ENCODE data around the gene CCDC187.

The CCDC187 gene

DNA sequence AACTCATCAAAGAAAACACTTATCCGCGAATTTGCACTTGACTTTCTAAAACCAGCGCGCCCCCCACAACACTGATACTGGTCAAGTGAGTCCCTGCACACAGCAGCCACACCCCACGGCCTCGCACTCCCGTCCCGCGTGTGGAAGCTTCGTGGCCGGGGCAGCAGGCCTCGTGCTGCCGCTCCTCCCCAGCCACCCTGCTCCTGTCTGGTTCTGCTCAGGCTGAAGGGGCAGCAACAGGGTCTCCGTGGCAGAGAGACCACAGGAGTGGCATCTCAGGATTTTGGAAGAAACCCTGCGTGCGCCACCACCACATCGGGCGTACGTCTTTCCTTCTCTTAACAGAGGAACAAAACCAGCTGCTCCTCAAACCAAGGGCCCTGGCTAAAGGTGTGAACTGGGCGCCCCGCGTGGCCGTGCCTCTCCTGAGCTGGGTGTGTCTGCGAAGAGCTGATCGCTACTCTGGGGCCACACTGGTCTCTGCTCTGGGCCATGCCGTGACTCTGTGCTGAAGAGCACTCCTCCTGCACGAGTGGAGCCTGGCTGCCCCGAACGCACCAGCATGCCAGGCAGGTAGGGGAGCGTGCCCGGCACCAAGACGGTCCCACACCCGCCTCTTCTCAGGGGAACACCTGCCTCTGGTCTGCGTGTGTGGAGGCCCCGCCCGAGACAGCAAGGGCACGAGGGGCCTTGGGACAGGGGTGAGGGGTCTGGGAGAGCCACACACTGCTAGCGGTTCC, 81.6 kb downstream of the CCDC187 start:
- no peak for DNase-seq

GRCh38 chr9:136220017-136220729, 83.7 kb downstream of the CCDC187 start:
- DNase-seq: peak; percentile 31 to 45

DNA sequence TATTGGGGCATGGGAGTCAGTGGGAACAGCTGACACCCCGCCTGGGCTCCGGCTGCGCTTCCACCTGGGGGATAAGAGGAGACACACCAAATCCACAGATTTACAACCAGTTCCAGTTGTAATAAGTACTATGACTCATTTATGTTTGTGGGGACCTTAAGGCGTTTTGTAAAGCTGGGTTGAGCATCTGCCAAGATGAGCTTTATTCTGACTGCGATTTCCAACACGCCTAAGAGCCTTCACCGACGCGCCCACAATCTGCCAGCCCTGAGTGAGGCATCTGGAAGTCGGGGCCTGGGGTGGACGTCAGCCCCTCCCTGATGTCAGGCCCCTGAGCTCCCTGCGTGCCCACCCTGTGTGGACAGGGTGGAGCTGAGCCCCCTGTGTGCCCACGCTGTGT, 84.6 kb downstream of the CCDC187 start:
- no peak for DNase-seq

- no peak for DNase-seq
Observed at GRCh38 chr9:136218673-136219072, 85.2 kb downstream of the CCDC187 start.

- no peak for DNase-seq
Observed at GRCh38 chr9:136218271-136218670, 85.6 kb downstream of the CCDC187 start.

- DNase-seq: no peak
Observed at GRCh38 chr9:136216541-136217244, 87.2 kb downstream of the CCDC187 start.

DNA sequence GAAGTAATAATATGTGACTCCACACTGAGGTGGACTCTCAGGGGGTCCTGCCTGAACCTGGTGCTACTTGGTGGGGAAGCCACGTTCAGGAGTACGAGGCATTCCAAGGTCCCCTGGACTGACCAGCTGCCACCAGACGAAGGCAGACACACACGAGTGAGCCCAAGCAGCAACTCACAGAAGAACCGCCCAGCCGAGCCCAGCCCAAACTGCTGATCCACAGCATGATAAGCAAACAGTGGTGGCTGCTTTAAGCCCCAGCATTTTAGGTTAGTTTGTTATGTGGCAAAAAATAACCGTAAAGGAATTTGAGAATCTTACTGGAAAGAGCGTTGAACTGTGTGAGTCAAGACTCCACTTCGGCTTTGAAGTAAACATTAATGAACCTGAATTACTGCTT, 90.2 kb downstream of the CCDC187 start:
- DNase-seq: no peak

- no peak for DNase-seq
Observed at GRCh38 chr9:136212345-136212950, 91.4 kb downstream of the CCDC187 start.

DNA sequence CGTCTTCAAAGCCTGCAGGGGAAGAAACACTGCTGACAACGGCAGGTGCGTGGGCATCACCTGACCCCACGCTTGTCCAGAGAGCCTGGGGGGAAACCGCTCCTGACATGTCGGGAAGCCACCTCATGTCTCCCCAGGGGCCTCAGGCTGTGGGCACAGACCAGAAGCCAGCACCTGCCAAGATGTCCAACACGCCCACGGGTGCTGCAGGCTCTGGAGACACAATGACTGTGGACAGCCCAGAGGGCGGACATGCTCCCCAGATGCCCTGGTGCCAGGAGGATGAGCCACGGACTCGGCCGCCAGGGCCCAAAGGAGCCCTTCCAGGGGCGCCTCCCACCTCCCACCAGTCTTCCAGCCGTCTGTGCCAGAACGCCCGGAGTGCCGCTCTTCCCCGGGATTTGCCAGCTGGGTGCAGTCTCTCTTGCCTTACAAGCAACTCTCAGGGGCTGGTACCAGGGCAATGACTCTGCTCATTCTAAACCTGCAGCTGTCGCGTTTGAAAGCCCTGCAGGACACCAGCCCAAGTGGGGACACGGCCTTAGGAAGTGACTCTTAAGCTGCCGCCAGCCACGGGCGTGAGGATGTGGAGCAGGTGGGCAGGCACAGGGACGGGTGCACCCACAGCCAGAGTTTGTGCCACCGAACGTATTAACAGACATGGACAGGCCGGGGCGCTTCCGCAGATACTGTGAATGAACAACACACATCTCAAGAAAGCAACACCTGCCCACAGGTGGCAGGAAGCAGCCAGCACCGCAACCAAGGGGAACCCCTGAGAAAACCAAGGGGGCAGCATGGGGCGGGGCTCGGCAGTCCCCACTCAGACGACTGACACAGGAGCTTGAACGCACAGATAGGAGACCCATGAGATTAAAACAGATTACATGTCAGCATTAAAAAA, 92.2 kb downstream of the CCDC187 start:
- DNase-seq: no peak

DNA sequence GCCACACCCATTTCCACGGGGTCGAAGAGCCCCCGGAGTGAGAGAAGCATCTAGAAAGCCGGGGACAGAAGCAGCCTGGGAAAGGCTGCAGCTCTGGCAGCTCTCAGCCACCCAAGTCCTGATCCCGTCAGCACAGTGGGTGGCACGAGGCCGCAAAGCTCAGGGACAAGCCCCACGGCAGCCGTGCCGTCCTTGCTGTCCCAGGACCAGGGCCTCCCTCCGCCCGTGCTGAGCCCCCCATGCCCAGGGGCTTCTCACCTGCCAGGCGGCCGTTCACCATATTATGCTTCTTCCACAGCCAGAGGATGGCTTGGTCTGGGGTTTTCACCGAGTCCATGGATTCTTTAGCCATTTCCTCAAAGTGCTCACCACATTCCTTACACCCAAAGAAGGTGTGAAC, 92.9 kb downstream of the CCDC187 start:
- DNase-seq: no peak

GRCh38 chr9:136210276-136210675, 93.6 kb downstream of the CCDC187 start:
- DNase-seq: no peak

GRCh38 chr9:136209786-136210185, 94.1 kb downstream of the CCDC187 start:
- DNase-seq: no peak

DNA sequence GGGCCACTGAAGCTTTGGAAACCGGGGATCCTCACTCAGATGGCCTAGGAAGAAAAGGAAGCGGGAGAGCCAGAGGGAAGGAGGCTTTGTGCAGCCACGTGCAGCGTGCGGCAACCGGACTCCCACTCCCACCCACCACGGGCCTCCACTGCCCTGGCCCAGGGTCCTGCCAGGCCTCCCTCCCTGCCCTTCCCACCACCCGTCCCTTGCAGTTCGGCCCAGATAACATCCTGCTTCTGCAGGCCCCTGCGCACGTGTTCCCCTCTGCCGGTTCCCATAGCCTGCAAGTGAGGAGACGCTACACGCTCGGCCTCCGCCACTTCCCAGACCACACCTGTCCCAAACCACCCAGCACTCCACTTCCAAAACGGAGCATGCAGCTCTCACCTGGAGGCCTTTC, 94.7 kb downstream of the CCDC187 start:
- DNase-seq: no peak

- DNase-seq: no peak
Observed at GRCh38 chr9:136208675-136209074, 95.2 kb downstream of the CCDC187 start.

GRCh38 chr9:136207616-136208015, 96.3 kb downstream of the CCDC187 start:
- DNase-seq: no peak

- no peak for DNase-seq
Observed at GRCh38 chr9:136206602-136207275, 97.2 kb downstream of the CCDC187 start.

- no peak for DNase-seq
Observed at GRCh38 chr9:136205707-136205992, 98.2 kb downstream of the CCDC187 start.

GRCh38 chr9:136204838-136205706, 98.8 kb downstream of the CCDC187 start, which contains the start of gene LHX3:
Gene LHX3 (minus strand): TSS chr9:136205128. CDS start chr9:136205012, 116 bp downstream.
- DNase-seq: no peak

DNA sequence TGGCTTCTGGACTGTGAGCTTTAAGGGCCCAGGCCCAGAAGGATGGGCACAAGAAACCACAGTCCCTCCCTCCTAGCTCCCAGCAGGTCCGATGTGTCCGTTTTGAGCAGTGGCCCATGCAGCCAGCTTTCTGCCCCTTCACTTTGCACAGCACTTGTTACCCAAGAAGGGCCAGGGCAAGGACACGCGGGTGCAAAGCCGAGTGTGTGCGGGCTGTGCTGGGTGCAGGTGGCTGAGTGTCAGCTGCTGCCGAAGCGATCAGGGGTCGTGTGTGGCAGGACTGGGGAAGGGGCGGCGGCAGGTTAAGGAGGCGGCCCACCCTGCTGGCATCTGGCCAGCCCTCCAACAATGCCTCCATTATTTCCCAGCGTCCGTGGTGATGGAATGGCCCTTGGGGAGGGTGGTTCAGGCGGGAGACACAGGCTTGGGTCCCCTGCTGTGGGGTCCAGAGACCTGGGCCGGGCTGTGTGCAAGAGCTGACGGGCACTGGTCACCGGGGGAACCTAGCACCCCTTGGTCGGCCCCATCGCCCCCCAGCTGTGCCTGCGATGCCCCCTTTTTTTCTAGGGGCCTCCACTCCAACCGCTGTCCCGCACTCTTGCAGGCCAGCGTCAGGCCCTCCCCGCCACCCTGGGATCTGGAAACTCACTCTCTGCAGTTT, 99.6 kb downstream of the CCDC187 start:
- DNase-seq: no peak

GRCh38 chr9:136203408-136204144, 100.3 kb downstream of the CCDC187 start:
- DNase-seq: no peak
